ENCODE data around the gene ZG16B. TPM values are rescaled to one million over a fixed set of nuclear protein-coding genes. Genes with fewer than 3 reads are reported as not detected.

The ZG16B gene
- total RNA-seq (2.4 TPM), polyA plus RNA-seq (5.1 TPM)

GRCh38 chr16:2829501-2830354, at the start of gene ZG16B:
ZG16B (plus strand) TSS chr16:2830303; CDS start chr16:2830442, 139 bp downstream.
- Histone ChIP-seq H3K4me3 (ENCODE audit: low read depth, low read length) (no peak within 1 kb of the TSS), H3K4me1 (ENCODE audit: insufficient read depth) (no peaks in the 10 kb centered on the region), H3K36me3 (ENCODE audit: insufficient read depth) (no peaks in the 10 kb centered on the region), H3K27ac (ENCODE audit: low read depth) (no peak within 1 kb of the TSS)
- WGBS, result 60% methylated on average over 32 of the region's 32 CpGs
- peak; percentile 25 for DNase-seq (ENCODE audit: extremely low spot score)

- no peaks in the 10 kb centered on the region for H3K36me3 ChIP-seq (ENCODE audit: insufficient read depth)
- H3K4me1 ChIP-seq (ENCODE audit: insufficient read depth), result no peaks in the 10 kb centered on the region
- no peak overlapping the region for H3K27ac ChIP-seq (ENCODE audit: low read depth)
- no peak for DNase-seq (ENCODE audit: extremely low spot score)
- no peak overlapping the region for H3K4me3 ChIP-seq (ENCODE audit: low read depth, low read length)
- 79% methylated on average over 20 of the region's 20 CpGs for WGBS
These were observed 47.3 kb upstream of the ZG16B start for GRCh38 chr16:2782583-2783351.

- DNase-seq (ENCODE audit: extremely low spot score), result no peak
- Histone ChIP-seq H3K4me3 (ENCODE audit: low read depth, low read length) (no peak overlapping the region), H3K27ac (ENCODE audit: low read depth) (no peak overlapping the region), H3K36me3 (ENCODE audit: insufficient read depth) (no peaks in the 10 kb centered on the region), H3K4me1 (ENCODE audit: insufficient read depth) (no peaks in the 10 kb centered on the region)
- 87% methylated on average over 15 of the region's 15 CpGs for WGBS
These were observed 46.3 kb upstream of the ZG16B start for GRCh38 chr16:2783581-2784357.

- Histone ChIP-seq H3K4me3 (ENCODE audit: low read depth, low read length) (peak overlapping the region; percentile 24), H3K36me3 (ENCODE audit: insufficient read depth) (no peaks in the 10 kb centered on the region), H3K4me1 (ENCODE audit: insufficient read depth) (no peaks in the 10 kb centered on the region), H3K27ac (ENCODE audit: low read depth) (no peak overlapping the region)
- no peak for DNase-seq (ENCODE audit: extremely low spot score)
- 52% methylated on average over 15 of the region's 15 CpGs for WGBS
These were observed 45.6 kb upstream of the ZG16B start for GRCh38 chr16:2784358-2785100.

- Histone ChIP-seq H3K4me1 (ENCODE audit: insufficient read depth) (no peaks in the 10 kb centered on the region), H3K27ac (ENCODE audit: low read depth) (no peak overlapping the region), H3K4me3 (ENCODE audit: low read depth, low read length) (peak overlapping the region; percentile 24), H3K36me3 (ENCODE audit: insufficient read depth) (no peaks in the 10 kb centered on the region)
- DNase-seq (ENCODE audit: extremely low spot score), result no peak
- 12% methylated on average over 79 of the region's 79 CpGs for WGBS
These were observed 44.8 kb upstream of the ZG16B start for GRCh38 chr16:2785101-2785991.

- DNase-seq (ENCODE audit: extremely low spot score), result no peak
These were observed 43.9 kb upstream of the ZG16B start for GRCh38 chr16:2786061-2786825.

GRCh38 chr16:2786826-2787151, 43.3 kb upstream of the ZG16B start:
- H3K4me3 ChIP-seq (ENCODE audit: low read depth, low read length), result no peak overlapping the region
- DNase-seq (ENCODE audit: extremely low spot score), result no peak

More at GRCh38 chr16:2786061-2786825, 43.9 kb upstream of the ZG16B start:
- H3K4me3 ChIP-seq (ENCODE audit: low read depth, low read length), result no peak overlapping the region
- H3K4me1 ChIP-seq (ENCODE audit: insufficient read depth), result no peaks in the 10 kb centered on the region
- H3K36me3 ChIP-seq (ENCODE audit: insufficient read depth), result no peaks in the 10 kb centered on the region
- 52% methylated on average over 15 of the region's 15 CpGs for WGBS
- H3K27ac ChIP-seq (ENCODE audit: low read depth), result no peak overlapping the region

GRCh38 chr16:2787406-2787805, 42.7 kb upstream of the ZG16B start, which contains the start of gene PRSS33:
PRSS33 (minus strand) TSS chr16:2787560; CDS start chr16:2786547, 1,013 bp downstream.
- Histone ChIP-seq H3K27ac (ENCODE audit: low read depth) (no peak within 1 kb of the TSS), H3K4me3 (ENCODE audit: low read depth, low read length) (no peak within 1 kb of the TSS), H3K4me1 (ENCODE audit: insufficient read depth) (no peaks in the 10 kb centered on the region), H3K36me3 (ENCODE audit: insufficient read depth) (no peaks in the 10 kb centered on the region)
- WGBS, result 32% methylated on average over 10 of the region's 10 CpGs
- DNase-seq (ENCODE audit: extremely low spot score), result no peak

More at GRCh38 chr16:2786826-2787151, 43.3 kb upstream of the ZG16B start:
- Histone ChIP-seq H3K27ac (ENCODE audit: low read depth) (no peak overlapping the region), H3K36me3 (ENCODE audit: insufficient read depth) (no peaks in the 10 kb centered on the region), H3K4me1 (ENCODE audit: insufficient read depth) (no peaks in the 10 kb centered on the region)
- WGBS, result 51% methylated on average over 3 of the region's 3 CpGs

GRCh38 chr16:2787961-2788360, 42.1 kb upstream of the ZG16B start:
- no peak for DNase-seq (ENCODE audit: extremely low spot score)
- H3K36me3 ChIP-seq (ENCODE audit: insufficient read depth), result no peaks in the 10 kb centered on the region
- 47% methylated on average over 7 of the region's 7 CpGs for WGBS

GRCh38 chr16:2790631-2791030, 39.5 kb upstream of the ZG16B start:
- WGBS, result 82% methylated on average over 5 of the region's 5 CpGs
- Histone ChIP-seq H3K27ac (ENCODE audit: low read depth) (no peak overlapping the region), H3K36me3 (ENCODE audit: insufficient read depth) (no peaks in the 10 kb centered on the region), H3K4me1 (ENCODE audit: insufficient read depth) (no peaks in the 10 kb centered on the region), H3K4me3 (ENCODE audit: low read depth, low read length) (no peak overlapping the region)
- DNase-seq (ENCODE audit: extremely low spot score), result no peak

More at GRCh38 chr16:2787961-2788360, 42.1 kb upstream of the ZG16B start:
- no peak overlapping the region for H3K27ac ChIP-seq (ENCODE audit: low read depth)
- H3K4me3 ChIP-seq (ENCODE audit: low read depth, low read length), result no peak overlapping the region
- H3K4me1 ChIP-seq (ENCODE audit: insufficient read depth), result no peaks in the 10 kb centered on the region

- DNase-seq (ENCODE audit: extremely low spot score), result no peak
- no peak overlapping the region for H3K27ac ChIP-seq (ENCODE audit: low read depth)
- no peaks in the 10 kb centered on the region for H3K36me3 ChIP-seq (ENCODE audit: insufficient read depth)
- H3K4me1 ChIP-seq (ENCODE audit: insufficient read depth), result no peaks in the 10 kb centered on the region
- WGBS, result 79% methylated on average over 8 of the region's 8 CpGs
- no peak overlapping the region for H3K4me3 ChIP-seq (ENCODE audit: low read depth, low read length)
These were observed 38.9 kb upstream of the ZG16B start for GRCh38 chr16:2791174-2791573.

Data from urinary bladder (tissue), 4 donors.